HepG2 (cell line): ENCODE measurements around the gene SERPINA9. TPM values are rescaled to one million over a fixed set of nuclear protein-coding genes. Genes with fewer than 3 reads are reported as not detected.
A peak's percentile ranks its signal among the peaks of the same experiment; 100 is the strongest.

ENCODE experiments used
- ATAC-seq: fragments of 200-7000 bp; cut with Tn5 transposase; 3 replicates; pipeline ENCODE4 v1.9.1; 2020; ENCODE audit warnings: mild to moderate bottlenecking, moderate library complexity
- BruUV-seq: library from RNA; stranded (reverse); fragments of 400-500 nt; replicated peaks from 2 replicates; lab custom pipeline; 2021; lab: Mats Ljungman, UMichigan
- CTCF ChIA-PET: fragments of 300-600 bp; formaldehyde crosslinking; extraction: SDS; loops from one replicate; lab custom pipeline; 2021; ENCODE audit warnings: low total read pairs, inconsistent platforms, low intra/inter-chr PET ratio; lab: Yijun Ruan, JAX
- POLR2A ChIA-PET: fragments of 350-600 bp; sonication (Branson Sonifier 250); formaldehyde crosslinking; loops from one replicate; lab custom pipeline; 2020; ENCODE audit warnings: antibody characterized with exemption, inconsistent platforms; lab: Yijun Ruan, JAX
- DNase-seq: peaks from one replicate; pipeline ENCODE4 v3.0.0-alpha.2; 2015; ENCODE audit warnings: low spot score
- FAIRE-seq: peaks from 3 replicates; lab custom pipeline; 2011; peaks lifted over from hg19 to GRCh38; lab: Jason Lieb, UNC
- H2AFZ ChIP-seq: one replicate; pipeline ENCODE4 v1.6.1; 2011; ENCODE audit warnings: low read length, inconsistent platforms
- H3K27ac ChIP-seq: fragments of 300-600 bp; 3 replicates; pipeline ENCODE4 v1.8.0; 2011; ENCODE audit warnings: mixed run types, mild to moderate bottlenecking, mixed read lengths, low read length, inconsistent platforms; ENCODE audit not compliant: insufficient read depth; ENCODE audit errors: extremely low read length
- H3K27me3 ChIP-seq, 2 experiments: fragments of 200-600 bp in 1 of 2; 2 replicates in 1 of 2; 3 replicates in 1 of 2; pipeline versions ENCODE4 v1.6.0 to v1.8.0; 2011; ENCODE audit warnings: low read length in 2 of 2, mild to moderate bottlenecking in 2 of 2, moderate library complexity in 2 of 2, inconsistent platforms in 1 of 2; ENCODE audit not compliant: insufficient read depth in 2 of 2, control insufficient read depth in 1 of 2
- H3K36me3 ChIP-seq, 2 experiments: fragments of 200-600 bp in 1 of 2; replicated peaks in 1 of 2; 2 replicates in 1 of 2; 3 replicates in 1 of 2; pipeline versions ENCODE4 v1.5.1 to v1.8.0; 2011; ENCODE audit warnings: low read length in 2 of 2, inconsistent platforms in 1 of 2; ENCODE audit not compliant: insufficient read depth in 2 of 2, control insufficient read depth in 1 of 2
- H3K4me1 ChIP-seq: 2 replicates; pipeline ENCODE4 v1.5.1; 2012; ENCODE audit warnings: low read length, inconsistent platforms; ENCODE audit not compliant: insufficient read depth
- H3K4me2 ChIP-seq: 2 replicates; pipeline ENCODE4 v1.6.0; 2011; ENCODE audit warnings: low read depth, low read length, inconsistent platforms
- H3K4me3 ChIP-seq, 3 experiments: fragments of 200-600 bp in 1 of 3; sonication (generic), shearing (Covaris generic) in 1 of 3; replicated peaks in 1 of 3; 2 replicates each; pipeline ENCODE4 v1.5.1; 2011 to 2016; ENCODE audit warnings: low read length in 3 of 3, inconsistent platforms in 2 of 3, low read depth in 2 of 3, mild to moderate bottlenecking in 2 of 3, control low read depth in 1 of 3, mixed read lengths in 1 of 3; ENCODE audit not compliant: insufficient read depth in 1 of 3
- H3K79me2 ChIP-seq: one replicate; pipeline ENCODE4 v1.6.1; 2011; ENCODE audit warnings: low read length, inconsistent platforms; ENCODE audit not compliant: insufficient read depth
- H3K9ac ChIP-seq: 2 replicates; pipeline ENCODE4 v1.6.0; 2011; ENCODE audit warnings: mild to moderate bottlenecking, low read depth, low read length, inconsistent platforms; ENCODE audit not compliant: insufficient read depth
- H3K9me3 ChIP-seq: 2 replicates; pipeline ENCODE4 v1.5.1; 2012; ENCODE audit warnings: mild to moderate bottlenecking, low read length
- H4K20me1 ChIP-seq: 2 replicates; pipeline ENCODE4 v1.6.0; 2011; ENCODE audit warnings: inconsistent platforms, mild to moderate bottlenecking, low read length, moderate library complexity; ENCODE audit not compliant: insufficient read depth
- AGO2 ChIP-seq: fragments of 200-400 bp; formaldehyde crosslinking; optimal IDR thresholded peaks from 2 replicates; pipeline ENCODE3; 2017; ENCODE audit warnings: mild to moderate bottlenecking, low read depth, low read length, moderate library complexity
- ERF ChIP-seq: IDR thresholded peaks from 2 replicates; pipeline ENCODE4 v1.6.1; 2018; ENCODE audit warnings: missing biosample characterization, missing genetic modification reagents
- KAT7 ChIP-seq: IDR thresholded peaks from 2 replicates; pipeline ENCODE4 v1.6.1; 2018; ENCODE audit warnings: borderline replicate concordance, missing compliant biosample characterization
- SCMH1 ChIP-seq: sonication (generic); formaldehyde crosslinking; IDR thresholded peaks from 2 replicates; pipeline ENCODE4 v1.9.0; 2021; ENCODE audit warnings: missing genetic modification reagents, mild to moderate bottlenecking, borderline replicate concordance
- WIZ ChIP-seq: sonication (generic); formaldehyde crosslinking; IDR thresholded peaks from 2 replicates; pipeline ENCODE4 v1.5.1; 2020; ENCODE audit warnings: mild to moderate bottlenecking, missing genetic modification reagents
- ZMYM3 ChIP-seq: sonication (generic); formaldehyde crosslinking; IDR thresholded peaks from 2 replicates; pipeline ENCODE4 v1.5.1; 2020; ENCODE audit warnings: mild to moderate bottlenecking, missing genetic modification reagents
- ZNF781 ChIP-seq: sonication (generic); formaldehyde crosslinking; IDR thresholded peaks from 2 replicates; pipeline ENCODE4 v1.5.1; 2020; ENCODE audit warnings: borderline replicate concordance, mild to moderate bottlenecking, missing genetic modification reagents; ENCODE audit errors: not compliant biosample characterization
- WGBS: methylation state at CpG from one replicate; pipeline ENCODE4 v1.1.6; 2017; ENCODE audit warnings: low lambda C conversion rate; 5-methylcytosine and 5-hydroxymethylcytosine counted together
- in situ Hi-C: cut with HindIII; loops from 2 replicates; pipeline ENCODE4 v1.10.0; 2017; ENCODE audit warnings: low pct_unique_long_range_greater_than_20kb; ENCODE audit not compliant: extremely low pct_ligation_motif_present
- intact Hi-C: fragments of 100-400 bp; cut with micrococcal nuclease; formaldehyde crosslinking; loops from one replicate; pipeline ENCODE4 v1.10.0; 2022; ENCODE audit not compliant: unreplicated experiment
- polyA plus RNA-seq, 8 experiments: library from polyadenylated mRNA; depleted of rRNA in 3 of 8; stranded (reverse) in 7 of 8; unstranded in 1 of 8; fragments of >200 nt; fragmentation: Illumina TruSeq in 4 of 8; extraction: Trizol in 4 of 8; gene quantifications; 2 replicates each; pipeline versions ENCODE4 v1.2.1 to v1.2.3, GENCODE V29; 2011 to 2016; ENCODE audit warnings: low read depth in 4 of 8, missing spikeins in 1 of 8, mixed read lengths in 1 of 8; ENCODE audit not compliant: insufficient read depth in 1 of 8
- total RNA-seq, 5 experiments: library from RNA; depleted of rRNA; stranded (reverse); fragments of >200 nt; fragmentation: Illumina TruSeq; extraction: Trizol; gene quantifications; 2 replicates each; pipeline ENCODE4 v1.2.3, GENCODE V29; 2016; ENCODE audit warnings: low read depth in 1 of 5
- TF ChIP-seq, protein P1 (sequence below): sonication (generic); formaldehyde crosslinking; IDR thresholded peaks from 2 replicates; pipeline ENCODE4 v1.4.0; 2020; ENCODE audit warnings: mild to moderate bottlenecking, low read depth, missing genetic modification reagents
- TF ChIP-seq, protein P2 (sequence below): sonication (generic); formaldehyde crosslinking; IDR thresholded peaks from 2 replicates; pipeline ENCODE4 v1.4.0; 2020; ENCODE audit warnings: mild to moderate bottlenecking, missing genetic modification reagents
- TF ChIP-seq, protein P3 (sequence below): sonication (generic); formaldehyde crosslinking; IDR thresholded peaks from 2 replicates; pipeline ENCODE4 v1.4.0; 2020; ENCODE audit warnings: missing genetic modification reagents, borderline replicate concordance
- TF ChIP-seq, protein P4 (sequence below): sonication (generic); formaldehyde crosslinking; IDR thresholded peaks from 2 replicates; pipeline ENCODE4 v1.8.1; 2022; ENCODE audit warnings: low read depth, mild to moderate bottlenecking, missing genetic modification reagents

The SERPINA9 gene
- total and polyA plus RNA-seq, 2 of the 13 experiments (the other 11 are each of a cell fraction or from before 2014, with no cell fraction given): 0.21 TPM; not detected in 1

DNA sequence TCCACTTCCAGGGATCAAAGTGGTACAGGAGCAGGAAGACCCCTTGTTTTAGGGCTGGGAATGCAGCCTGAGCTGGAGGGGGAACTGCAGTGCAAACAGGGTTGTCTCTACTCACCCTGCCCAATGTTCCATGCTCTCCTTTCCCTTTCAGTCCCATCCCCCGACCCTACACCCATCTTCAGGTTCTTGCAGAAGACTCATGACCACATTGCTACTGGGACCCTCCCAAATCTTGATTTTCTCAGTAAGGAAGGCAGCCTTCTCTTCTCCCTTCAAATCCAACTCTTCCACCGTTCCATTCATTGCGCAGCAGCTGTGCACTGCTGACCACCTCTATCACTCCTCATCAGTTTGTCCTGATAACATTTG lies 25.3 kb downstream of the SERPINA9 start:
- Histone ChIP-seq H3K79me2 (peaks cover 52% of the 10 kb centered on the region), H3K4me1 (peaks cover 95% of the 10 kb centered on the region), H3K9me3 (no peaks in the 10 kb centered on the region), H2AFZ (no peak overlapping the region), H3K27me3 (no peaks in the 10 kb centered on the region; a peak in 1 of 5 replicates), H3K4me3 (peak overlapping the region; percentile 63 to 79 (median 73); a peak in 5 of 6 replicates), H3K9ac (peak overlapping the region; percentile 99), H3K36me3 (peaks cover 0 to 21% of the 10 kb centered on the region in 2 experiments), H3K4me2 (peak overlapping the region; percentile 93), H4K20me1 (no peaks in the 10 kb centered on the region), H3K27ac (peak overlapping the region; percentile 99)
- CTCF ChIA-PET: interaction anchor here (0.6 kb wide), 1 partner anchor 13 kb away, joined by 3 read pairs; no protein-coding TSS in a partner anchor
- WGBS: 44% methylated on average over 3 of the region's 3 CpGs
- POLR2A ChIA-PET: interaction anchor here (1.3 to 2.3 kb wide), 5 partner anchors 9 to 36 kb away, joined by 4 to 15 read pairs (median 11); no protein-coding TSS in a partner anchor
- DNase-seq (no peak), ATAC-seq (peak; percentile 6; the same call in 2 of the 3 replicates), FAIRE-seq (no peak)
- no TSS peak for BruUV-seq
- in situ Hi-C loops (no loop called here), intact Hi-C loops (no loop called here)
- TF ChIP-seq WIZ: no peak
- TF ChIP-seq KAT7 (CRISPR knock-in tag): peak; percentile 18; the same call in 1 of the 2 replicates
- peak; percentile 42 for TF ChIP-seq AGO2
- TF ChIP-seq ZNF781 (CRISPR knock-in tag): peak; percentile 72
- TF ChIP-seq SCMH1 (CRISPR knock-in tag): no peak
- TF ChIP-seq, protein P1, sequence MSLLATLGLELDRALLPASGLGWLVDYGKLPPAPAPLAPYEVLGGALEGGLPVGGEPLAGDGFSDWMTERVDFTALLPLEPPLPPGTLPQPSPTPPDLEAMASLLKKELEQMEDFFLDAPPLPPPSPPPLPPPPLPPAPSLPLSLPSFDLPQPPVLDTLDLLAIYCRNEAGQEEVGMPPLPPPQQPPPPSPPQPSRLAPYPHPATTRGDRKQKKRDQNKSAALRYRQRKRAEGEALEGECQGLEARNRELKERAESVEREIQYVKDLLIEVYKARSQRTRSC (CRISPR knock-in tag): 0 out of 2 replicates have a peak, but pooled peaks have one; percentile 31
- TF ChIP-seq, protein P2, sequence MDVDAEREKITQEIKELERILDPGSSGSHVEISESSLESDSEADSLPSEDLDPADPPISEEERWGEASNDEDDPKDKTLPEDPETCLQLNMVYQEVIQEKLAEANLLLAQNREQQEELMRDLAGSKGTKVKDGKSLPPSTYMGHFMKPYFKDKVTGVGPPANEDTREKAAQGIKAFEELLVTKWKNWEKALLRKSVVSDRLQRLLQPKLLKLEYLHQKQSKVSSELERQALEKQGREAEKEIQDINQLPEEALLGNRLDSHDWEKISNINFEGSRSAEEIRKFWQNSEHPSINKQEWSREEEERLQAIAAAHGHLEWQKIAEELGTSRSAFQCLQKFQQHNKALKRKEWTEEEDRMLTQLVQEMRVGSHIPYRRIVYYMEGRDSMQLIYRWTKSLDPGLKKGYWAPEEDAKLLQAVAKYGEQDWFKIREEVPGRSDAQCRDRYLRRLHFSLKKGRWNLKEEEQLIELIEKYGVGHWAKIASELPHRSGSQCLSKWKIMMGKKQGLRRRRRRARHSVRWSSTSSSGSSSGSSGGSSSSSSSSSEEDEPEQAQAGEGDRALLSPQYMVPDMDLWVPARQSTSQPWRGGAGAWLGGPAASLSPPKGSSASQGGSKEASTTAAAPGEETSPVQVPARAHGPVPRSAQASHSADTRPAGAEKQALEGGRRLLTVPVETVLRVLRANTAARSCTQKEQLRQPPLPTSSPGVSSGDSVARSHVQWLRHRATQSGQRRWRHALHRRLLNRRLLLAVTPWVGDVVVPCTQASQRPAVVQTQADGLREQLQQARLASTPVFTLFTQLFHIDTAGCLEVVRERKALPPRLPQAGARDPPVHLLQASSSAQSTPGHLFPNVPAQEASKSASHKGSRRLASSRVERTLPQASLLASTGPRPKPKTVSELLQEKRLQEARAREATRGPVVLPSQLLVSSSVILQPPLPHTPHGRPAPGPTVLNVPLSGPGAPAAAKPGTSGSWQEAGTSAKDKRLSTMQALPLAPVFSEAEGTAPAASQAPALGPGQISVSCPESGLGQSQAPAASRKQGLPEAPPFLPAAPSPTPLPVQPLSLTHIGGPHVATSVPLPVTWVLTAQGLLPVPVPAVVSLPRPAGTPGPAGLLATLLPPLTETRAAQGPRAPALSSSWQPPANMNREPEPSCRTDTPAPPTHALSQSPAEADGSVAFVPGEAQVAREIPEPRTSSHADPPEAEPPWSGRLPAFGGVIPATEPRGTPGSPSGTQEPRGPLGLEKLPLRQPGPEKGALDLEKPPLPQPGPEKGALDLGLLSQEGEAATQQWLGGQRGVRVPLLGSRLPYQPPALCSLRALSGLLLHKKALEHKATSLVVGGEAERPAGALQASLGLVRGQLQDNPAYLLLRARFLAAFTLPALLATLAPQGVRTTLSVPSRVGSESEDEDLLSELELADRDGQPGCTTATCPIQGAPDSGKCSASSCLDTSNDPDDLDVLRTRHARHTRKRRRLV: peak; percentile 20; the same call in 1 of the 2 replicates
- 0 out of 2 replicates have a peak, but pooled peaks have one; percentile 16 for TF ChIP-seq ZMYM3 (CRISPR knock-in tag)
- TF ChIP-seq, protein P3, sequence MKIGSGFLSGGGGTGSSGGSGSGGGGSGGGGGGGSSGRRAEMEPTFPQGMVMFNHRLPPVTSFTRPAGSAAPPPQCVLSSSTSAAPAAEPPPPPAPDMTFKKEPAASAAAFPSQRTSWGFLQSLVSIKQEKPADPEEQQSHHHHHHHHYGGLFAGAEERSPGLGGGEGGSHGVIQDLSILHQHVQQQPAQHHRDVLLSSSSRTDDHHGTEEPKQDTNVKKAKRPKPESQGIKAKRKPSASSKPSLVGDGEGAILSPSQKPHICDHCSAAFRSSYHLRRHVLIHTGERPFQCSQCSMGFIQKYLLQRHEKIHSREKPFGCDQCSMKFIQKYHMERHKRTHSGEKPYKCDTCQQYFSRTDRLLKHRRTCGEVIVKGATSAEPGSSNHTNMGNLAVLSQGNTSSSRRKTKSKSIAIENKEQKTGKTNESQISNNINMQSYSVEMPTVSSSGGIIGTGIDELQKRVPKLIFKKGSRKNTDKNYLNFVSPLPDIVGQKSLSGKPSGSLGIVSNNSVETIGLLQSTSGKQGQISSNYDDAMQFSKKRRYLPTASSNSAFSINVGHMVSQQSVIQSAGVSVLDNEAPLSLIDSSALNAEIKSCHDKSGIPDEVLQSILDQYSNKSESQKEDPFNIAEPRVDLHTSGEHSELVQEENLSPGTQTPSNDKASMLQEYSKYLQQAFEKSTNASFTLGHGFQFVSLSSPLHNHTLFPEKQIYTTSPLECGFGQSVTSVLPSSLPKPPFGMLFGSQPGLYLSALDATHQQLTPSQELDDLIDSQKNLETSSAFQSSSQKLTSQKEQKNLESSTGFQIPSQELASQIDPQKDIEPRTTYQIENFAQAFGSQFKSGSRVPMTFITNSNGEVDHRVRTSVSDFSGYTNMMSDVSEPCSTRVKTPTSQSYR (CRISPR knock-in tag): peak; percentile 21; the same call in 1 of the 2 replicates
- TF ChIP-seq, protein P4, sequence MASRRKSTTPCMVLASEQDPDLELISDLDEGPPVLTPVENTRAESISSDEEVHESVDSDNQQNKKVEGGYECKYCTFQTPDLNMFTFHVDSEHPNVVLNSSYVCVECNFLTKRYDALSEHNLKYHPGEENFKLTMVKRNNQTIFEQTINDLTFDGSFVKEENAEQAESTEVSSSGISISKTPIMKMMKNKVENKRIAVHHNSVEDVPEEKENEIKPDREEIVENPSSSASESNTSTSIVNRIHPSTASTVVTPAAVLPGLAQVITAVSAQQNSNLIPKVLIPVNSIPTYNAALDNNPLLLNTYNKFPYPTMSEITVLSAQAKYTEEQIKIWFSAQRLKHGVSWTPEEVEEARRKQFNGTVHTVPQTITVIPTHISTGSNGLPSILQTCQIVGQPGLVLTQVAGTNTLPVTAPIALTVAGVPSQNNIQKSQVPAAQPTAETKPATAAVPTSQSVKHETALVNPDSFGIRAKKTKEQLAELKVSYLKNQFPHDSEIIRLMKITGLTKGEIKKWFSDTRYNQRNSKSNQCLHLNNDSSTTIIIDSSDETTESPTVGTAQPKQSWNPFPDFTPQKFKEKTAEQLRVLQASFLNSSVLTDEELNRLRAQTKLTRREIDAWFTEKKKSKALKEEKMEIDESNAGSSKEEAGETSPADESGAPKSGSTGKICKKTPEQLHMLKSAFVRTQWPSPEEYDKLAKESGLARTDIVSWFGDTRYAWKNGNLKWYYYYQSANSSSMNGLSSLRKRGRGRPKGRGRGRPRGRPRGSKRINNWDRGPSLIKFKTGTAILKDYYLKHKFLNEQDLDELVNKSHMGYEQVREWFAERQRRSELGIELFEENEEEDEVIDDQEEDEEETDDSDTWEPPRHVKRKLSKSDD: 0 out of 2 replicates have a peak, but pooled peaks have one; percentile 2
- TF ChIP-seq ERF: no peak
